Fibroblast of peridontal ligament (primary cell): Measurements from ENCODE around the gene MRPL54.
"Not testable (repeated sequence)": the region's sequence is repeated elsewhere in the genome, so short reads cannot be mapped to it uniquely, and the experiment has no call there.

ENCODE experiments used
- DNase-seq: peaks from one replicate; pipeline ENCODE4 v3.0.0-alpha.2; 2010; ENCODE audit errors: extremely low read depth

MRPL54 gene

DNA sequence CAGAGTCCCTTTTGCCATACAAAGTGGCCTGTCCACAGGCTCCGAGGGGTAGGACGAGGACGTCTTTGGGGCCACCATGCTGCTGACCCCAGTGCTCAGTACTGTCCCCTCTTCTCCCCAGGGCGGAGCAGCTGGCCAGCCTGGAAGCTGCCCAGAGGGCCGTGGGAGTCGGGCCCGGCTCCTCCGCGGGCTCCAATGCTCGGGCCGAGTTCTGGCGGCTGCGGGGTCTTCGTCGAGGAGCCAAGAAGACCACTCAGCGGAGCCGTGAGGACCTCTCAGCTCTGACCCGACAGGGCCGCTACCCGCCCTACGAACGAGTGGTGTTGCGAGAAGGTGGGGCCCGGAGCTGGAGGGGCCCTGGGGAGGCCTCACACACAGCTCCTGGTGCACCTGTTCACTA lies 22.1 kb upstream of the MRPL54 start:
- DNase-seq: no peak

DNA sequence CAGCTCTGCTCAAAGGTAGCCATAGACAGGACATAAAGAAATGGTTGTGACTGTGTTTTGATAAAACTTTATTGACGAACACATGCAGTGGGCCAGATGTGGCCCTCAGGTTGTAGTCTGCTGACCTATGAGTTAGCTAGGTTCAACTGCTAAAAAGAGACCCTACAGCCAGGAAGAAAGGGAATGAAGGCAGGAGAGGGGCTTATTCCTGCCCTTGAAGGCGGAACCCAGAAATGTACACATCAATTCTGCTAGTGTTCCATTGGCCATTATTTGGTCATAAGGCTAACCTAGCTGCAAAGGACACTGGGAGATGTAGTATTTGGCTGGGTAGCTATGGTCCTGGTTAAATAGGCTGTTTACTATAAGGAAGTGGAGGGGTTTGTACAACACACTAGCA lies 19.0 kb upstream of the MRPL54 start:
- DNase-seq: no peak

DNA sequence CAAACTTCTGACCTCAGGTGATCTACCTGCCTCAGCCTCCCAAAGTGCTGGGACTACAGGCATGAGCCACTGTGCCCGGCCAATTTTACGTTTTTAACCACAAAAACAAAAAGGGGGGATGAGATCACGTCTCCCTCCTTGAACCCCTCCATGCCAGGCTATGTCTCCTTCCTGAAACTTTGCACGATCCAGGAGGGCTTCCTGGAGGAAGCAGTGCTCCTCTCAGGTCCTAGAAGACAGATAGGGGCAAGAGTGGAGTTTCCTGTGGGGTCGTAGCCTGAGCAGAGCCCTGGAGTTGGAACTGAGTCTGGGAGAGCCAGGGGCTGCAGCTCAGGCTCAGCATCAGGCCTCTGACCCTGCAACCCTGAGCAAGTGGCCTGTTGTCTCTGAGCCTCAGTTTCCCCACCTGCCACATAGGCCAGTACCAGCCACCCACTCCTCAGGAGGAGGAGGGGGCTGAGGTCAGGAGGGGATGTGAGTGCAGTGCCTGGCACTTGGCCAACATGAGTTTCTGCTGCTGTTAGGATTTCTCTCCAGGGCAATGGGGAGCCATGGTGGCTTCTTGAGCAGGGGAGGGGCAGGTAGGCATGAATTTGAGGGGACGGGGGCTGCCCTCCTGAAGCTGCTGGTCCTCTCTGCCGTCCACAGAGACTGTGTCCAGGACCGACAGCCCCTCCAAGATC lies 17.0 kb upstream of the MRPL54 start:
- DNase-seq: no peak

DNA sequence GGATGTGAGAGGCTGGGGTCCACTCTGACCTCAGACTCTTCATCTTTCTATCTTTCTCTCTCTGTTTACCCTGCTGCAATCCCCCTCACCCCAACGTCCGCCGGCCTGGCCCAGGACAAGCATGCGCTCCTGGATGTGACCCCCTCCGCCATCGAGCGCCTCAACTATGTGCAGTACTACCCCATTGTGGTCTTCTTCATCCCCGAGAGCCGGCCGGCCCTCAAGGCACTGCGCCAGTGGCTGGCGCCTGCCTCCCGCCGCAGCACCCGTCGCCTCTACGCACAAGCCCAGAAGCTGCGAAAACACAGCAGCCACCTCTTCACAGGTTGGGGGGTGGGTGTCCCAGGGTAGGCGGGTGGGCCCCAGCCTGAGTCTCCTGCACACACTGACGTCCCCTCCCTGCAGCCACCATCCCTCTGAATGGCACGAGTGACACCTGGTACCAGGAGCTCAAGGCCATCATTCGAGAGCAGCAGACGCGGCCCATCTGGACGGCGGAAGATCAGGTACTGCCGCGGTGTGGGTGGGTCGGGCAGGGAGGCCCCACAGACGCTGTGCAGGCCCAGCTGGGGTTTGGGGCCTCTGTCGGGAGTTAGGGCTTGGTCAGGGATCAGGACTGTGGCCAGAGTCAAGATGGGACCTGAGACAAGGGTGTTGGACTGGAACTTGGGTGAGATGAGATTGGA lies 16.0 kb upstream of the MRPL54 start:
- no peak for DNase-seq

DNA sequence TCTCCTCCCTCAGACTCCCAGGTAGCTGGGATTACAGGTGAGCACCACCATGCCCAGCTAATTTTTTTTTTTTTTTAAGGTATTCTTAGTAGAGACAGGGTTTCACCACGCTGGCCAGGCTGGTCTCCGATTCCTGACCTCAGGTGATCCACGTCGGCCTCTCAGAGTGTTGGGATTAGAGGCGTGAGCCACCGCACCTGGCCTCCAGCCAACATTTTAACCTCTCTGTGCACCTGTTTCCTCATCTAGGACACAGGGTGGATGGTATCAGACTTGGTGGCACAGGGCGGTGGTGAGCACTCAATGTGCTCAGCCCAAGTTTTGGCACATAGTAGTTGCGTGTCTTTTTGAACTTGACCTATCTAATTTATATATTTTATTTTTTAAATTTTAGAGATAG lies 13.5 kb upstream of the MRPL54 start:
- no peak for DNase-seq

DNA sequence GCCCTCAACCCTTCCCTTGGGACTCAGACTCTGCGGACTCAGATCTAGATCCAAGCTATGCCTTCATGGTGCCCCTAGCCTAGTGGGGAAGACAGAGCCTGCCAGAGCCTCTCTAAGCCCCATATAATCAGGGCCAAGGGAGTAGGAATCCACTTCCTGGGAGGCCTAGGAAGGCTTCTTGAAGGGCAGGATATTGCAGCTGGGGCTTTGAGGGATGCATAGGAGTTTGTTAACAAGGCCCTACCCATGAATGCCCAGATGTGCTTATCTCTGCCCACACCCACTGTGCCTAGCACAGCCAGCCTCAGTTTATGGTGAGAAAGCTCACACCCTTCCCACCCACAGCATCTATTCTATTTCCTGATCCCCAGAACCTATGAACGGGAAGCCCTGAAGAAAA lies 12.3 kb upstream of the MRPL54 start:
- no peak for DNase-seq

DNA sequence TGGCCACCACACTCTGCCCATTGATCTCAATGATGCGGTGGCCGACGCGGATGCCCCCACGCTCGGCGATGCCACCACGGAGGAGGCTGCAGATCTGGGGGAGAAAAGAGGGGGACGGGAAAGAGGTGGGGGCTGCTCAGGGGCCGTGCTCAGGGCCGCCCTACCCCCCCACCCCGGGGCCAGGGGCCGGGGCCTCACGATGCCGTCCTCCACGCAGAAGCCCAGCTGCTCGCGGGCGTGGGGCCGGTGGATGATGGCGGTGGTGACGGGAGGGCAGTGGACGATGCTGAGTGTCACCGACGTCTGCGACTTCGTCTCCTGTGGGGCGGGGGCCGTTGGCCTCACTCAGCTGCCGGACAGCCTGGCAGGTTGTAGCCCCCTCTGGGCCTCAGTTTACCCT lies 11.2 kb upstream of the MRPL54 start:
- DNase-seq: no peak

DNA sequence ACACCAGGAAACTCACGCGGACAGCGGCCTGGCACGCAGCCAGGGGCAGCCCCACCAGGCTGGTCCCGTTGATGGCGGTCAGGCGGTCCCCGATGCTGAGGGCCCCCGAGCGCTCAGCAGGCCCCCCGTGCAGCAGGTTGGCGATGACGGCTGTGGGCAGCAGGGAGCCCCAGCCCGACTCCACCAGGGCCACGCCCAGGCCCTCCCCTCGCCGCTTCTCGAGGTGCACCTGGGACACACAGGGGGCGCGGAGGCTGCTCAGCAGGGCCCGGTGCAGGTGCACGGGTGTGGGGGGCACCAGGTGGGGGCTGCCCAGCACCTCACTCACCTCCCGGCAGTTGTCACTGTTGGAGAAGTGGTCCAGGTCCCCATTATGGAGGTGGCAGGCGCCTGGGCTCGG lies 10.0 kb upstream of the MRPL54 start:
- DNase-seq: no peak

DNA sequence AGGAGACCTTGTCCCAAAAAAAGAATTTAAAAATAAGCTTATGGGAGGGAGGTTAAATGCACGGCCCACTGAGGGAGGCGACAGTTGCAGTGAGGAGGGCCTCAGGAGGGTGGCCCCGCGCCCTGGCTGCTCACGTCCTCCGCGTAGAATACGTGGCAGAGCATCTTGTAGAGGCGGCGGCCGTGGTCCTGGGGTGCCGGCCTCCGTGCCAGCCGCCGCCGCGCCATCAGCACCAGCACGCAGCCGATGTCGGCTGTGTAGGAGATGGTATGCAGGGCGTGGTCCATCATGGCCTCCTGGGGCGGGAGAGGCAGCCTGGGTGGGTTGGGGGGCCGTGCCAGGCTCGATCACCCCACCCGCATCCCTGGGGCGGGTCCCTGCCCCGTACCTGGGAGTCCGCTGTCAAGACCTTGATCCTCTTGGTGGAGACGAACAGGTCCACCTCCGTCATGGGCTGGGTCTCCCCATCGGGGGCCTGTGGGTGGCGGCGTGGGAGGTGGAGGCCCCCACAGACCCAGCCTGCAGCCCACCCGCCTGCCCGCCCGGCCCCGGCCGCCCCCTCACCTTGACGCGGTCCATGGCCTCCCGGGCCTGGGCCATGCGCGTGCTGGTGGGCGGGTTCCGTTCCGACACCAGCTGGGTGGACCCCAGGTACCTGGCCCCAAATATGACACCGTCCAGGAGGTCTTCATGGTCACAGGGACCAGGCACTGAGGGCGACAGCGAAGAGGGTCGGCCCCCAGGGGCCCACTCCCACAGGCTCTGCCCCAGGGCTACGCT lies 8.7 kb upstream of the MRPL54 start:
- no peak for DNase-seq

DNA sequence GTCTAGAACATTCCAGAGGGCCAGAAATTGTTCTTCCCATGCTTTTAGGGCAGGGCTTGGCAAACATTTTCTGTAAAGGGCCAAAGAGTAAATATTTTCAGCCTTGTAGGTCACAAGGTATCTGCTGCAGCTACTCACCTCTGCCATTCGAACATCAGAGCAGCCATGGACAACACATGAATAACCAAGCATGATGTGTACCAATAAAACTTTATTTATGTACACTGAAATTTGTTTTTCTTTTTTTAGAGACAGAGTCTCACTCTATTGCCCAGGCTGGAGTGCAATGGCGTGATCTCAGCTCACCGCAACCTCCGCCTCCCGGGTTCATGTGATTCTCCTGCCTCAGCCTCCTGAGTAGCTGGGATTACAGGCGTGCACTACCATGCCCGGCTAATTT lies 4.8 kb upstream of the MRPL54 start:
- not testable (repeated sequence) for DNase-seq

DNA sequence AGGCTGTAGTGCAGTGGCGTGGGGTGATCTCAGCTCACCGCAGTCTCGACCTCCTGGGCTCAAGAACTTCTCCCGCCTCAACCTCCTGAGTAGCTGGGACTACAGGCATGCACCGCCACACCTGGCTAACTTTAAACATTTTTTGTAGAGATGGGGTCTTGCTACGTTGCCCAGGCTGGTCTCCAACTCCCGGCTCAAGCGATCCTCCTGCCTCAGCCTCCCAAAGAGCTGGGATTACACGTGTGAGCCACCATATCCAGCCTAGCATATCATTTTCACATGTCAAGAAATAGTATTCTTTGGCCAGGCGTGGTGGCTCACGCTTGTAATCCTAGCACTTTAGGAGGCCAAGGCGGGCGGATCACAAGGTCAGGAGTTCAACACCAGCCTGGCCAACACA lies 4.2 kb upstream of the MRPL54 start:
- DNase-seq: not testable (repeated sequence)

DNA sequence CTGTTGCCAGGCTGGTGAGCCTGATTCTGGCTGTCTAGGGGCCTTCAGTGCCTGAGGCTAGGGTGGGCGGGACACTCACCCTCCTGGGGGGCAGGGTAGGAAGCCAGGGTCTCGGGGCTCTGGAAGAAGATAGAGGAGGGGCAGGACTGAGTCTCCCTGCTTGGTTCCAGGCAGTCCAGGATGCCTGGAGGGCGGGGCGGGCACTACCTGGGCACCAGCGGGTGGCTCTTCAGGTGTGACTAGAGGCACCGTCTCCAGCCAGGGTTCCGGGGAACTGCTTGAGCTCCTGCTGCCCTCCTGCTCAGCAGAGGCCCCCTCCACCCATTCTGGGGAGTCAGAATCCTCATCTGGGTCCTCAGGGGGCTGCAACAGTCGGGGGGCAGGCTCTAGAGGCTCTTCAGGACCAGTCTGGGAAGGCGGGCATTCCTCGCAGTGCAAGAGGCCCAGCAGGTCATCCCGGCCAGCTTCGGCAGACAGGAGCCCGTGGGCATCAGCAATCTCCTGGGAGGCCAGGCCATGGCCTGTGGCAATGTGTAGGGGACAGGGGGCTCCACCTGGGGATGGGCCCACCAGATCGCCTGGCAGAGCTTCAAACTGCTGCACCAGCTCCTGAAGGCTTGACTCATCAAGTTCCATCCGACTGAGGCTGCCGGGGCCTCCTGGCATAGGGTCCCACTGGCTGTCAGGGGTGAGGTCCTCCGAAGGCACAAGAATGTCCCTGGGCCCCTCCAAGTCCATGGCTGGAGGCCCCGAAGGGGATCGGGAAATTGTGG lies 2.8 kb upstream of the MRPL54 start:
- DNase-seq: no peak

DNA sequence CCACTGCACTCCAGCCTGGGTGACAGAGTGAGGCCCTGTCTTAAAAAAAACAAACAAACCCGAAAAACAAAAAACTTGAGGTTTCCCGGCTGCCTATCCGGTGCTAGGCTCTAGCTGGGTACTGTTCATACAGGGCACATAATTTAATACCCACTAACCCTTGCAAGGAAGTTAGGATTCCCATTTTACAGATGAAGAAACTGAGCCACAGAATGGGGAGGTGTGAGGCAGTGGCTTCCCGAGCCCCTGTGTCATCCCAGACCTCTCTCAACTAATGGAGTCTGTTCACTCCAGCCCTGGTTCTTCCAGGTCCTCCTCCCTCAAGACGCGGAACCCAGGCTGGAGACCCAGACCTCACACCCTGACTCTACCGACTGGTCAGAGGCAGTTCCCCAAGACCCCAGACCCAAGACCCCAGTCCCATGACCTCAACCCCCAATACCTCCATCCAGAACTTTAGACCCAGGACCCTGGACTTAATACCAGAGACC lies 1.6 kb upstream of the MRPL54 start:
- peak; percentile 8 for DNase-seq

DNA sequence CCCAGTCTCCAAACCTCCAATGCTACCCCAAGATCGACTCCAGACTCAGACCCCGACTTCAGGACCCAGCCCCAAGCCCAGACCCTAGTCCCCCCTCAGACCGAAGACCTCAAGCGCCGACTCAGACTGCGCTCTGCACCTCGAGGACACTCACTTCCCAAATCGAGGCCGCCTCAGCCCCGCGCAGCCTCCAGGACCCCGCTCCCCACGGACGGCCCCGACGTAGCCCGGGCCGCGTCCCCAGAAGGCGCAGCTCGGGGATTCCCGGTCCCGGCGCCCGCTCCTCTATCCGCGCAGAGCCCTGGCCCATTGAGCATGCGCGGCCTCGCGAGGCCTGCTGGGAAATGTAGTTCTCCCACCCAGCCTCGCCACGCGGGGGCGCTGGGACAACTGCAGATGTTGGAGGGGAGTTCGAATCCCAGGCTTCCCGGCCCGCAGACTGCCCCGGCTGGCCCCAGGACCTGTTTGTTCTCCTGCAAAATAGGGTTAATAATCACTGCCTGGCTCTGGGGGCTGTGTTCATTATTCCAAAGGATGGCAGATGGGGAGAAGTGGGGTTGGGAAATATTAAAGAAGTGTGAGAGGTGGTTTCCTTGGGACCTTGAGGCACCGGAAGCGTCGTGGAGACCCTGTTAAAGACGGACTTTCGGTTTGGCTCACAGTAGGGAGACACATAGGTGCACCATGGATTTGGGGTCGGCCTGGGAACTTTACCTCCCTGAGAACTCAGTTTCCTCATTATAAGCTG lies 926 bp upstream of the MRPL54 start, which contains the start of gene APBA3:
APBA3 (minus strand) TSS at position 311 of the 748 bp plus-strand sequence. CDS start 1,428 bp downstream, outside the sequence.
- DNase-seq: peak; percentile 81

DNA sequence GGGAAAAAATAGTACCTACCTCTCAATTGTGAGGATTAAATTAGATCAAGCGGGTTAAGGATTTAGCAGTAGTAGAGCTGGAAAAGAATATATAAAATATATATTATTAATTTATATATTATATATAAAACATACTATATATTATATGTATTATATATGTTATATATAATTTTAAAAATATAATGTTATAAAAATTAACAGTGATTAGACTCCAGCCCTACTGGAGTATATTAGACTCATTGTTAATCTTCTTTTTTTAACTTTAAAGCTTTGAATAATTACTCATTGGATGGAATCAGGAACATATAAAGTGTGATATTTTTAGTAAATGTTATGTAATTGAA lies 380 bp upstream of the MRPL54 start:
- no peak for DNase-seq

DNA sequence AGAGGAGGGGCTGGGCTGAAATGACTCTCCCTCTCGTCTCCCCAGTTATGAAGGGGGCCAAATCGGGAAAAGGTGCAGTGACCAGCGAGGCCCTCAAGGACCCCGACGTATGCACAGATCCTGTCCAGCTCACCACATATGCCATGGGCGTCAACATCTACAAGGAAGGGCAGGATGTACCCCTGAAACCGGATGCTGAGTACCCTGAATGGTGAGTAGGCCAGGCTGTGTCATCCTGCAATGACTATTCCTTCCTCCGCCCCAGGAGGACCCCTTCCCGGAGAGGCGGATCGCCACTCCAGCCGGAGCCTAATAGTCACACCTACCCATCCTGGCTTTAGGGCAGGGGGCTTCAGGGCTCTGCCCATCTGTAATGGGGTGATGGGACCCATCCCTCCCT lies 2.6 kb downstream of the MRPL54 start:
- no peak for DNase-seq

DNA sequence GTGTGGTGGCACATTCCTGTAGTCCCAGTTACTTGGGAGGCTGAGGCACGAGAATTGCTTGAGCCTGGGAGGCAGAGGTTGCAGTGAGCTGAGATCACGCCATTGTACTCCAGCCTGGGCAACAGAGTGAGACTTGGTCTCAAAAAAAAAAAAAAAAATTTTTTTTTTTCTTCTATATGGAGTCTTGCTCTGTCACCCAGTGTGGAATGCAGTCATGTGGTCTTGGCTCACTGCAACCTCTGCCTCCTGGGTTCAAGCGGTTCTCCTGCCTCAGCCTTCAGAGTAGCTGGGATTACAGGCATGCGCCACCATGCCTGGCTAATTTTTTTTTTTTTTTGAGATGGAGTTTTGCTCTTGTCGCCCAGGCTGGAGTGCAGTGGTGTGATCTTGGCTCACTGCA lies 3.3 kb downstream of the MRPL54 start:
- not testable (repeated sequence) for DNase-seq

DNA sequence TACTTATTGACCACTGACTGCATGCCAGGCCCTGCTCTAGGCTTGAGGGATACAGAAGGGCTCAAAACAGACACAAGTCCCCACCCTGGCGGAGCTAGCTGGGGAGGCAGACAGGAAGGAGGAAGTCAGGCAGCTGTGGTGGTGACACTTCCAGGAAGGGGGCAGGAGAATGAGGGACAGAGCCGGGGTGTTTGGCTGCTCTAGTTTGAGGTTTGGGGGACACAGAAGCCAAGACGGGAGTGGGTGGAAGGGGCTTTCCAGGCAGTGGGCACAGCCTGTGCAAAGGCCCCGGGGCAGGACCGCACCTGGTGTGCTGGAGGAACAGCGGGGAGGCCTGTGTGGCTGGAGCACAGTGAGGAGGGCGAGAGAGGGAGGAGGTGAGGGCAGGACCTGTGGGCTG lies 4.0 kb downstream of the MRPL54 start:
- DNase-seq: no peak

DNA sequence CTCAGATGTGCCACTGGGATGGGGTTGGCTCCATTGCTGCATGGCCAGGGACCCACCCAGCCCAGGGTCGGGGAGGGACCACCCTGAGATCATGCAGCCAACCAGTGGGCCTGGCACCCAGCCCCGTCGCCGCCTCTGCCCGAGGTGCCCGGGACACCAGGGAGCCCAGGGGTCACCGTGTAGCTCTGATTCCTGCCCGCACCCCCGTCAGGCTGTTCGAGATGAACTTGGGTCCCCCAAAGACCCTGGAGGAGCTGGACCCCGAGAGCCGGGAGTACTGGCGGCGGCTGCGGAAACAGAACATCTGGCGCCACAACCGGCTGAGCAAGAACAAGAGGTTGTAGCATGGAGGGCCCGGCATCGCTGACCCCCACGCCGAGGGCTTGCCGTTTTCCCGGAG lies 4.6 kb downstream of the MRPL54 start:
- DNase-seq: no peak

DNA sequence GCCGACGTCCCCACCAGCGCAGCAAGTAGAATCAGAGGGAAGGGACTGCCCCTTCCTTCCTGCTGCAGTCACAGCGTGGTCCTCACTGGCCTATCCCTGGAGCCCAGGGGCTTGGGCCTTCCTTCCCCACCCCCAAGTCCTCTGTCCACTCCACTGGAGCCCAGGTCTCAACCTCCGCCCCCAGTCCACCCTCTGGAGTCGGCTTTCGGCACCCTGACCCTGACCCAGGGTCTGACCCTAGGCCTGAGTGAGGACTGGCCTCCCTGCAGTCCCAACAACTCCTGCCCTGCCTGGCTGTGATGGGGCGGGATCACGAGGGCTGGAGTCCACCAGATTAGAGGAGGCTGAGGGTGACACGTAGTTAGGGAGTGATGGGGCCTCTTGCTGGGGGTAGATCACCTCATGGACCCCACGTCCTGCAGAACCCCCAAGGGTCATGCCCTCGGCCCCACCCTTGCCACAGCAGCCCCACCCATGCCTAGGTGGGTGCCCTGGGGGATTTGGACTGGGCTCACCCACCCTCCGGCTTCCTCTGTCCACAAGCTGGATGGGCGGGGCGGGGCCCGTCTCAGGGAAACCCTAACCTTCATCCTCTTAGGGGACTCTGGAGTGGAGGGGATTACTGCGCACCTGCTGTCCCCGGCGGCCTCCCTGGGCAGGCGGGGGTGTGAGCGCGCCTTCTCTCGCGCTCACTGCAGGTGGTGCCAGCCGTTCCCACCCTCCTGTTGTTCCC lies 5.7 kb downstream of the MRPL54 start:
- DNase-seq: no peak

DNA sequence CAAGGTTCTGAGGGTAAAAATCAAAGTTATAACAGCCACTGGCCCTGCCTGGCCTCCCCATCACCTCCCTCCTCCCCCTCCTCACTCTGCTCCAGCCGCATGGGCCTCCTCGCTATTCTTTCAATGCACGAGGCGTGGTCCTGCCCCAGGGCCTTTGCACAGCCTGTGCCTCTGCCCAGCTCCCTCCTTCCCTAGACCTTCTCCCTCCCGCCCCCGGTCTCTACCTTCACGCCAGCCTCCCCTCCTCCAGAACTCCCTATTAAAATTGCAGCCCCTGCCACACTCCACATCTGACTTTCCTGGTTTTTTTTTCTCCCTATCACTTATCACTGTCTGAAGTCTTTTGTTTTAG lies 6.2 kb downstream of the MRPL54 start:
- no peak for DNase-seq
